GM19468 (cell line): ENCODE measurements around the gene ARHGEF19.
"Not testable (repeated sequence)": the region's sequence is repeated elsewhere in the genome, so short reads cannot be mapped to it uniquely, and the experiment has no call there.

ENCODE experiments used
- ATAC-seq: cut with Tn5 transposase; IDR thresholded peaks from one replicate; pipeline ENCODE4 v1.9.1; 2021; ENCODE audit warnings: mild to moderate bottlenecking, moderate library complexity, moderate number of reproducible peaks; ENCODE audit not compliant: unreplicated experiment; ENCODE audit errors: extremely low read depth

ARHGEF19 gene

GRCh38 chr1:16212251-16212961 lies at the start of gene ARHGEF19:
Gene ARHGEF19 (minus strand): TSS chr1:16212652. CDS start chr1:16209054, 3,598 bp downstream.
- ATAC-seq = no peak

GRCh38 chr1:16262067-16262466 lies 49.6 kb upstream of the ARHGEF19 start:
- no peak for ATAC-seq

GRCh38 chr1:16260814-16261213 lies 48.4 kb upstream of the ARHGEF19 start:
- ATAC-seq = no peak

- ATAC-seq = no peak
Measured at GRCh38 chr1:16258591-16259135, 46.2 kb upstream of the ARHGEF19 start.

GRCh38 chr1:16257968-16258367 lies 45.5 kb upstream of the ARHGEF19 start:
- ATAC-seq = no peak

GRCh38 chr1:16257556-16257955 lies 45.1 kb upstream of the ARHGEF19 start:
- ATAC-seq = not testable (repeated sequence)

GRCh38 chr1:16256478-16256877 lies 44.0 kb upstream of the ARHGEF19 start:
- no peak for ATAC-seq

GRCh38 chr1:16254263-16254928 lies 41.9 kb upstream of the ARHGEF19 start:
- no peak for ATAC-seq

GRCh38 chr1:16253332-16253922 lies 41.0 kb upstream of the ARHGEF19 start:
- ATAC-seq = no peak

GRCh38 chr1:16252912-16253311 lies 40.5 kb upstream of the ARHGEF19 start:
- ATAC-seq = no peak

- no peak for ATAC-seq
Measured at GRCh38 chr1:16251381-16251780, 38.9 kb upstream of the ARHGEF19 start.

- ATAC-seq = no peak
Measured at GRCh38 chr1:16250524-16251251, 38.2 kb upstream of the ARHGEF19 start.

GRCh38 chr1:16249596-16250241 lies 37.3 kb upstream of the ARHGEF19 start:
- no peak for ATAC-seq

GRCh38 chr1:16248603-16249516 lies 36.4 kb upstream of the ARHGEF19 start:
- ATAC-seq = no peak

GRCh38 chr1:16248007-16248436 lies 35.6 kb upstream of the ARHGEF19 start:
- ATAC-seq = no peak

- ATAC-seq = no peak
Measured at GRCh38 chr1:16247441-16247840, 35.0 kb upstream of the ARHGEF19 start.

- ATAC-seq = no peak
Measured at GRCh38 chr1:16246961-16247360, 34.5 kb upstream of the ARHGEF19 start.

- ATAC-seq = not testable (repeated sequence)
Measured at GRCh38 chr1:16246239-16246638, 33.8 kb upstream of the ARHGEF19 start.
